Naive thymus-derived CD4-positive, alpha-beta T cell (primary cell): ENCODE results near the gene FBLN7. TPM values are rescaled to one million over a fixed set of nuclear protein-coding genes. Genes with fewer than 3 reads are reported as not detected.
A peak's percentile ranks its signal among the peaks of the same experiment; 100 is the strongest.

ENCODE experiments used
- ATAC-seq: fragments of 150-1000 bp; cut with Tn5 transposase; 2 replicates; pipeline ENCODE4 v1.10.0; 2021; ENCODE audit warnings: mild to moderate bottlenecking, moderate library complexity
- CTCF ChIA-PET: fragments of 350-600 bp; sonication (Branson Sonifier 250); formaldehyde crosslinking; loops from one replicate; lab custom pipeline; 2021; ENCODE audit warnings: antibody characterized with exemption; lab: Charles Lee
- POLR2A ChIA-PET: fragments of 350-600 bp; sonication (Branson Sonifier 250); formaldehyde crosslinking; loops from one replicate; lab custom pipeline; 2021; ENCODE audit warnings: antibody characterized with exemption, inconsistent platforms; lab: Charles Lee
- DNase-seq, 9 donors: peaks; one replicate each; pipeline versions ENCODE4 v3.0.0 to v3.0.0-alpha.2; 2020 to 2022; ENCODE audit warnings: mixed read lengths in 1 of 9
- H3K27ac ChIP-seq: one replicate; pipeline ENCODE4 v1.7.0; 2013; ENCODE audit warnings: mild to moderate bottlenecking, low read depth, low read length, moderate library complexity
- H3K27me3 ChIP-seq, 2 donors: one replicate each; pipeline ENCODE4 v1.7.0; 2013; ENCODE audit warnings: low read length in 2 of 2, mild to moderate bottlenecking in 2 of 2, moderate library complexity in 2 of 2; ENCODE audit not compliant: control insufficient read depth in 2 of 2, insufficient read depth in 2 of 2
- H3K36me3 ChIP-seq, 3 experiments: 1 replicate in 2 of 3; 2 replicates in 1 of 3; pipeline ENCODE4 v1.7.0; 2013; ENCODE audit warnings: low read length in 3 of 3, mild to moderate bottlenecking in 3 of 3, moderate library complexity in 1 of 3; ENCODE audit not compliant: insufficient read depth in 3 of 3, control insufficient read depth in 2 of 3
- H3K4me1 ChIP-seq, 2 donors: one replicate each; pipeline ENCODE4 v1.7.0; 2013; ENCODE audit warnings: low read length in 2 of 2, mild to moderate bottlenecking in 2 of 2, moderate library complexity in 1 of 2; ENCODE audit not compliant: control insufficient read depth in 2 of 2, insufficient read depth in 2 of 2
- H3K4me3 ChIP-seq: 2 replicates; pipeline ENCODE4 v1.7.0; 2013; ENCODE audit warnings: mild to moderate bottlenecking, low read length
- H3K9me3 ChIP-seq, 3 experiments: 1 replicate in 2 of 3; 2 replicates in 1 of 3; pipeline ENCODE4 v1.7.0; 2013; ENCODE audit warnings: low read length in 3 of 3; ENCODE audit not compliant: control insufficient read depth in 2 of 3
- H3K27ac Mint-ChIP-seq, 9 donors: one replicate each; pipeline ENCODE4 v1.8.0; 2020 to 2022; ENCODE audit warnings: mixed read lengths in 9 of 9, mild to moderate bottlenecking in 8 of 9, moderate library complexity in 5 of 9, inconsistent platforms in 2 of 9
- H3K27me3 Mint-ChIP-seq, 5 donors: one replicate each; pipeline ENCODE4 v1.8.0; 2021 to 2022; ENCODE audit warnings: mixed read lengths in 5 of 5, mild to moderate bottlenecking in 1 of 5
- H3K36me3 Mint-ChIP-seq, 5 donors: one replicate each; pipeline ENCODE4 v1.8.0; 2020 to 2022; ENCODE audit warnings: mixed read lengths in 5 of 5, mild to moderate bottlenecking in 3 of 5, inconsistent platforms in 1 of 5
- H3K4me1 Mint-ChIP-seq, 7 donors: one replicate each; pipeline ENCODE4 v1.8.0; 2020 to 2022; ENCODE audit warnings: mixed read lengths in 7 of 7, mild to moderate bottlenecking in 3 of 7, inconsistent platforms in 1 of 7
- H3K4me3 Mint-ChIP-seq, 10 donors: one replicate each; pipeline ENCODE4 v1.8.0; 2020 to 2022; ENCODE audit warnings: mild to moderate bottlenecking in 10 of 10, mixed read lengths in 10 of 10, moderate library complexity in 6 of 10, inconsistent platforms in 2 of 10
- H3K9me3 Mint-ChIP-seq, 11 donors: one replicate each; pipeline ENCODE4 v1.8.0; 2020 to 2022; ENCODE audit warnings: mixed read lengths in 11 of 11, mild to moderate bottlenecking in 4 of 11, inconsistent platforms in 1 of 11, moderate library complexity in 1 of 11
- intact Hi-C, 2 donors: fragments of 100-400 bp; cut with micrococcal nuclease; formaldehyde crosslinking; loops; one replicate each; pipeline ENCODE4 v1.15.1; 2023
- polyA plus RNA-seq, 2 donors: library from polyadenylated mRNA; unstranded; fragments of 300-500 nt; fragmentation: Illumina TruSeq; gene quantifications; one replicate each; pipeline ENCODE4 v1.2.3, GENCODE V29; 2021
- total RNA-seq, 6 experiments: library from RNA in 5 of 6; stranded (reverse) in 5 of 6; gene quantifications; 1 replicate in 5 of 6; 2 replicates in 1 of 6; pipeline ENCODE4 v1.2.3 and lab custom pipeline; 2021 to 2026

FBLN7 gene
- total and polyA plus RNA-seq, 7 experiments from 2014 or later: 12.1 to 36.3 (median 21.0) TPM

GRCh38 chr2:112174383-112174782 lies 36.2 kb downstream of the FBLN7 start:
- H3K36me3 Mint-ChIP-seq: peaks cover 0 to under 1% (median 0%) of the 10 kb centered on the region in 5 donors
- H3K27ac Mint-ChIP-seq: peak overlapping the region in 8 of 9 donors; percentile 39 to 84 (median 74)
- Histone ChIP-seq H3K9me3 (no peaks in the 10 kb centered on the region), H3K4me3 (no peak overlapping the region), H3K27me3 (no peaks in the 10 kb centered on the region), H3K4me1 (peaks cover 0 to 9% of the 10 kb centered on the region in 2 donors), H3K36me3 (no peaks in the 10 kb centered on the region), H3K27ac (no peak overlapping the region)
- ChIA-PET POLR2A (interaction anchor here (1.5 kb wide), 1 partner anchor 9 kb away, joined by 5 read pairs; no protein-coding TSS in a partner anchor), CTCF (interaction anchor here (1.7 kb wide), 1 partner anchor 9 kb away, joined by 4 read pairs; no protein-coding TSS in a partner anchor)
- H3K4me1 Mint-ChIP-seq: peaks cover 11 to 42% (median 22%) of the 10 kb centered on the region in 7 donors
- peaks cover 0 to 2% (median 0%) of the 10 kb centered on the region in 11 donors for H3K9me3 Mint-ChIP-seq
- ATAC-seq (no peak), DNase-seq (no peak)
- H3K4me3 Mint-ChIP-seq: peak overlapping the region in 8 of 10 donors; percentile 5 to 46 (median 37)
- peaks cover 0 to 5% (median 0%) of the 10 kb centered on the region in 5 donors for H3K27me3 Mint-ChIP-seq
- intact Hi-C loops: loop anchor here in 1 of 2 donors (1.0 kb wide), 1 partner anchor 8 kb away; no protein-coding TSS in a partner anchor

- Mint-ChIP-seq H3K9me3 (peaks cover 0 to 2% (median 0%) of the 10 kb centered on the region in 11 donors), H3K4me1 (peaks cover 10 to 51% (median 28%) of the 10 kb centered on the region in 7 donors), H3K27ac (peak overlapping the region in 2 of 9 donors; percentile 3 to 10), H3K27me3 (peaks cover 0 to 9% (median 0%) of the 10 kb centered on the region in 5 donors), H3K4me3 (no peak overlapping the region), H3K36me3 (peaks cover 0 to 6% (median 0%) of the 10 kb centered on the region in 5 donors)
- no peaks in the 10 kb centered on the region for H3K27me3 ChIP-seq
- no peaks in the 10 kb centered on the region for H3K36me3 ChIP-seq
- no peaks in the 10 kb centered on the region for H3K9me3 ChIP-seq
- no peak overlapping the region for H3K27ac ChIP-seq
- CTCF ChIA-PET: no interaction called here
- H3K4me3 ChIP-seq: no peak overlapping the region
- POLR2A ChIA-PET: interaction anchor here (1.1 to 1.5 kb wide), 2 partner anchors 8 to 15 kb away, joined by 3 read pairs; no protein-coding TSS in a partner anchor
- ATAC-seq: no peak
- peaks cover 0 to 9% of the 10 kb centered on the region in 2 donors for H3K4me1 ChIP-seq
- intact Hi-C loops: no loop called here
- no peak for DNase-seq
Measured at GRCh38 chr2:112175333-112175732, 37.1 kb downstream of the FBLN7 start.

- Mint-ChIP-seq H3K36me3 (peaks cover 0 to 7% (median 0%) of the 10 kb centered on the region in 5 donors), H3K4me1 (peaks cover 12 to 56% (median 32%) of the 10 kb centered on the region in 7 donors), H3K27me3 (peaks cover 0 to 11% (median 0%) of the 10 kb centered on the region in 5 donors), H3K9me3 (peaks cover 0 to 3% (median 0%) of the 10 kb centered on the region in 11 donors), H3K4me3 (peak overlapping the region in 1 of 10 donors; percentile 13), H3K27ac (peak overlapping the region in 2 of 9 donors; percentile 10 to 62)
- no peaks in the 10 kb centered on the region for H3K9me3 ChIP-seq
- POLR2A ChIA-PET: interaction anchor here (1.0 to 1.5 kb wide), 5 partner anchors 9 to 97 kb away, joined by 3 to 4 read pairs (median 3); no protein-coding TSS in a partner anchor
- DNase-seq (no peak), ATAC-seq (no peak)
- no peaks in the 10 kb centered on the region for H3K27me3 ChIP-seq
- H3K4me1 ChIP-seq: peaks cover 0 to 9% of the 10 kb centered on the region in 2 donors
- intact Hi-C loops: no loop called here
- H3K36me3 ChIP-seq: no peaks in the 10 kb centered on the region
- CTCF ChIA-PET: no interaction called here
- H3K27ac ChIP-seq: no peak overlapping the region
- no peak overlapping the region for H3K4me3 ChIP-seq
Measured at GRCh38 chr2:112175958-112176573, 37.9 kb downstream of the FBLN7 start.

GRCh38 chr2:112181571-112182290 lies 43.5 kb downstream of the FBLN7 start:
- CTCF ChIA-PET: interaction anchor here (1.0 to 2.5 kb wide), 6 partner anchors 10 to 79 kb away, joined by 3 to 17 read pairs (median 4); partner anchors contain the start of gene ZC3H8
- peak overlapping the region; percentile 87 to 99 (median 96) for H3K27ac Mint-ChIP-seq
- H3K4me3 Mint-ChIP-seq: peak overlapping the region; percentile 85 to 94 (median 90)
- intact Hi-C loops: loop anchor here (1.0 to 10.0 kb wide), 12 partner anchors 7 to 1703 kb away; partner anchors contain the start of genes CHCHD5 (in 1 of the 2), CKAP2L (in 1 of the 2), ZC3H6 (in 1 of the 2) and ZC3H8 (in 1 of the 2)
- H3K9me3 ChIP-seq: no peaks in the 10 kb centered on the region
- peak; percentile 53 to 76 (median 71) for DNase-seq
- H3K9me3 Mint-ChIP-seq: peaks cover 0 to 3% (median 0%) of the 10 kb centered on the region in 11 donors
- peaks cover 0 to 32% of the 10 kb centered on the region in 2 donors for H3K4me1 ChIP-seq
- H3K27me3 Mint-ChIP-seq: peaks cover 0 to 11% (median 0%) of the 10 kb centered on the region in 5 donors
- peak overlapping the region; percentile 71 for H3K4me3 ChIP-seq
- H3K36me3 Mint-ChIP-seq: peaks cover 0 to 15% (median 11%) of the 10 kb centered on the region in 5 donors
- ATAC-seq: peak; percentile 89
- peaks cover 28 to 71% (median 63%) of the 10 kb centered on the region in 7 donors for H3K4me1 Mint-ChIP-seq
- peak overlapping the region; percentile 89 for H3K27ac ChIP-seq
- POLR2A ChIA-PET: interaction anchor here (0.7 to 6.1 kb wide), 22 partner anchors 8 to 126 kb away, joined by 3 to 69 read pairs (median 5); partner anchors contain the start of genes FBLN7, TMEM87B and ZC3H8
- H3K27me3 ChIP-seq: no peaks in the 10 kb centered on the region
- H3K36me3 ChIP-seq: peaks cover 0 to 5% (median 0%) of the 10 kb centered on the region in 3 experiments

- H3K9me3 Mint-ChIP-seq: peaks cover 0 to 3% (median 0%) of the 10 kb centered on the region in 11 donors
- peak overlapping the region; percentile 85 to 94 (median 90) for H3K4me3 Mint-ChIP-seq
- ATAC-seq: peak; percentile 70
- H3K4me3 ChIP-seq: peak overlapping the region; percentile 71
- H3K27ac Mint-ChIP-seq: peak overlapping the region; percentile 87 to 99 (median 96)
- POLR2A ChIA-PET: interaction anchor here (0.6 to 6.1 kb wide), 19 partner anchors 8 to 455 kb away, joined by 3 to 69 read pairs (median 5); partner anchors contain the start of genes FBLN7 and ZC3H8
- H3K4me1 Mint-ChIP-seq: peaks cover 29 to 80% (median 72%) of the 10 kb centered on the region in 7 donors
- CTCF ChIA-PET: interaction anchor here (0.7 to 2.5 kb wide), 6 partner anchors 9 to 78 kb away, joined by 3 to 17 read pairs (median 4); partner anchors contain the start of gene ZC3H8
- peak overlapping the region; percentile 89 for H3K27ac ChIP-seq
- H3K9me3 ChIP-seq: no peaks in the 10 kb centered on the region
- peaks cover 0 to 18% (median 11%) of the 10 kb centered on the region in 5 donors for H3K36me3 Mint-ChIP-seq
- H3K36me3 ChIP-seq: peaks cover 0 to 5% (median 0%) of the 10 kb centered on the region in 3 experiments
- DNase-seq: peak in 8 of 9 donors; percentile 48 to 75 (median 57)
- no peaks in the 10 kb centered on the region for H3K27me3 ChIP-seq
- intact Hi-C loops: loop anchor here (1.0 to 10.0 kb wide), 12 partner anchors 8 to 1702 kb away; partner anchors contain the start of genes CHCHD5 (in 1 of the 2), CKAP2L (in 1 of the 2), ZC3H6 (in 1 of the 2) and ZC3H8 (in 1 of the 2)
- peaks cover 8 to 41% of the 10 kb centered on the region in 2 donors for H3K4me1 ChIP-seq
- H3K27me3 Mint-ChIP-seq: peaks cover 0 to 7% (median 0%) of the 10 kb centered on the region in 5 donors
Measured at GRCh38 chr2:112182581-112183034, 44.4 kb downstream of the FBLN7 start.
